Kasumi-1 (cell line): ENCODE measurements around the gene CXCL11.
A peak's percentile ranks its signal among the peaks of the same experiment; 100 is the strongest.
"Not testable (repeated sequence)": the region's sequence is repeated elsewhere in the genome, so short reads cannot be mapped to it uniquely, and the experiment has no call there.

Source experiments
- DNase-seq, 2 experiments: peaks; one replicate each; lab custom pipeline; 2025; lab: John Stamatoyannopoulos, UW

CXCL11 gene

GRCh38 chr4:76035799-76036380 is at the start of gene CXCL11:
CXCL11 (minus strand) TSS chr4:76036070; CDS start chr4:76035987, 83 bp downstream.
- DNase-seq = no peak

DNA sequence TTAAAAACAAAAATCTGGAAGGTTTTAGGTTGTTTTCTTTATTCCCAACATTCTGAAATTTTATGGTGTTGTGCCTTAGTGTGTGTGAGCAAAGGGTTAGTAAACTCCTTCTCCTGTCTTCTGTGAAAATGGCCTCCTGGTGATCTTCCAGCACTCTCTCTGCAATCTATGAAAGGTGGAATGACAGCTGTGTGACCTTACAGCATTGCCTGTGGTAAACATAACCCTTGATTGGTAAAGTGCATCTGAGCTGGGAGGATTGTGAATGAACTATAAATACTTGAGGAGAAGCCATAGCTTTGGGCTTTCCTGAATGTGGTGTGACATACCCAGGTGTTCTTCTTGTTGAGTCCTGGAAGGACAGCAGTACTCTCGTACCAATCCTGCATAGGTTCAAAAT is 48.7 kb upstream of the CXCL11 start:
- DNase-seq = no peak

- no peak for DNase-seq
Observed at GRCh38 chr4:76083386-76083988, 47.6 kb upstream of the CXCL11 start.

DNA sequence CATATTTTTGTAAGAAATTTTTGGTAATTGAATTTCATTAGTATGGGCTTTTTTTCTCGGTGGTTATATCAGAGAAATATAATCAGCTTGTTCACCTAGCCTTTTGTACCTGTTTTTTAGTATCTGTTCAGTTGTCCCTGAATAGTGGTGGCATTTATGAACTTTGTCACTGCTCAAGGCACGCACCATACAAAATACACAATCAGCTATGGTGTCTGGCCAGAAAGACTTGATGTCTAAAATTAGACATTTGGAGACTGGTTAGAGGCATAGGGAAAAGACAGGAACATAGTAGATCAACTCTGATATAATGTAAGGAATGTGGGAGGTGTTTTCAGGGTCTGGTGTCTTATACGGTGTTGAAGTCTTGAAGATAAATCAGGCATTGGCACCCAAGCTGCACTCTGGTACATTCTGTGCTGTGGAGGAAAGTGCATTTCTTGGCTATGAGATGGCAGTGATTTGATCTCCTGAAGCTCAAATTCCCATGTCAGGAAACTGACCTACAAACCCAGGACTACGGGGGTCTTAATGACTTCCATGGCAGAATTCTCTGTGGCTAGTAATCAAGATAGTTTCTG is 42.3 kb upstream of the CXCL11 start:
- no peak for DNase-seq

- no peak for DNase-seq
Observed at GRCh38 chr4:76074993-76075600, 39.2 kb upstream of the CXCL11 start.

DNA sequence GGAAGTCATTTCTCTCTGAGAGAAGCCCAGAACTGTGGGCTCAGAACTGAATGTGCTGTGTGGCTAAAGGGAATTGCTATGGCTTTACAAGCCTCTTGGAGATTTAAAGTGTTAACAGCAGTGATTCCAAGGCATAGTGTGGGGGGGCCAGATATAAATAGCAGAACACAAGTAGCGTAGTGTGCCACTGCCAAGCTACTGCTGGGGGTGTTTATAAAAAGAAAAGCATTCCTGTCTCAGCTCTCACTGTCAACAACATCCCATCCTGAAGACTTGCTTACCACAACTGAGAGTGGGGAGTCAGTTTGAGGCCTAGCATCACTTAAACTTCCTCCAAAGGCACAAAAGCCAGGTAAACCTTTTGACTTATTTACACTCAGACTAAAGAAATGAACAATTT is 38.6 kb upstream of the CXCL11 start, which contains the start of gene ART3:
TSS of gene ART3 (plus strand) at position 242 of the 400 bp plus-strand sequence. CDS start 1,181 bp downstream, outside the sequence.
- DNase-seq = no peak

DNA sequence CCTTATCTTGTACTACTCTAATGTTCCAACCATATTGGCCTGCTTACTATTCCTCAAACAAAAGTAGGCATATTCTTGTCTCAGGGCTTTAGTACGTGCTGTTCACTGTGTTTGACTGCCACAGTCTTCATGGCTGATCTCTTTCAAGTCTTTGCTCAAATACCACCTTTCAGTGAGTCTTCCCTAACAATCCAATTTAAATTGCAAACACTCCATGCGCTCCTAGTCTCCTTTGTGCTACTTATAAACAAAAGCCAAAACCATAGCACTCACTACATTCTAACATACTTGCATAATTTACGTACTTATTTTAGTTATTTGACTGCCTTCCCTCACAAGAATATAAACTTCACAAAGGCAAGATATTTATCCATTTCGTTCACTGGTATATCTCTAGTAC is 36.9 kb upstream of the CXCL11 start:
- DNase-seq = no peak

DNA sequence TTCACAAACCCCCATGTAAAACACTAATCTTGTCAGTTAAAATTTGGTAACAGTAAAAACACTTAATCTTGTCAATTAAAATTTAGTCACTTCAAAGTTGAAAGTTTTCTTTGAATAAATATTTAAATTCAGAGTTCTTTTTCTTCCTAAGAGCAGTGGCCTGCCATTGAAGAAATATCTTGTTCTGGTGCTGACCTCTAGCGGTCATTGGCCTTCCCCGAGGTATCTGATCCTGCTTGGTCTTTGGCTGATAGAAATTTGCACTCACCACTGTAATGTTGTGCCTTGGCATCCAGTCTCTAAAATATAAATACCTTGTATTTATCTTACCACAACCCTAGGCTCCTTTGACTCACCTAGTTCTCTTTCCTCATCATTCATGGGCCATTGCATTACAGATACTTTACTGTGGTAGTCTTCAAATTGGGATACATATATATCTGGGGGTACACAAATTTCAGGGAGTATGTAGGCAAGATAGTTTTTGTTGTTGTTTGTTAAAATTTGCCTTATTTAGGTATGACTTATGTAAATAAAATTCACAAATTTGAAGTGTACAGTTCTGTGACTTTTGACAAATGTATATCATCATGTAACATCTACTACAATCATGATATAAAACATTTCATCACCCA is 31.9 kb upstream of the CXCL11 start:
- peak; percentile 72 to 75 for DNase-seq

DNA sequence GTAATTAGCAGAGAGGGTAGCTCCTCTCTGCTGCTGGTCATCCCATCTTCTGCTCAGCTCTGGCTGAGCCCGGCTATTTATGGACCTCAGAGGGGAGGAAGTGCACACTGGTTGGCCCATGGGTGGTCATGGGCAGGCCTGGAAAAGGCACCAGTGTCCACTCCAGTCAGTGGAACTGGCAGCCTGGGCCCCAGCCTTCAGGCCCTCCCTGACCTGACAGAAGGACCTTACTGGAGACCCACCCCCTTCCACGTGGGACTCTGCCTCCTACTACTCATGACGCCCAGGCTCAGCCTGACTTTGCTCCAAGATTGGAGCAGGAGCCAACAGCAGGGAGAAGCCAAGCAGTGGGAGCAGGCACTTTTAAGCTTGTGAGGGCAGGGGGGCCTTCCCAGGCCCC is 30.7 kb upstream of the CXCL11 start:
- DNase-seq = no peak

- DNase-seq = no peak
Observed at GRCh38 chr4:76061982-76062381, 26.1 kb upstream of the CXCL11 start.

GRCh38 chr4:76061421-76061820 is 25.6 kb upstream of the CXCL11 start:
- no peak for DNase-seq

- peak in 1 of 2 experiments; percentile 18 for DNase-seq
Observed at GRCh38 chr4:76060506-76060905, 24.6 kb upstream of the CXCL11 start.

DNA sequence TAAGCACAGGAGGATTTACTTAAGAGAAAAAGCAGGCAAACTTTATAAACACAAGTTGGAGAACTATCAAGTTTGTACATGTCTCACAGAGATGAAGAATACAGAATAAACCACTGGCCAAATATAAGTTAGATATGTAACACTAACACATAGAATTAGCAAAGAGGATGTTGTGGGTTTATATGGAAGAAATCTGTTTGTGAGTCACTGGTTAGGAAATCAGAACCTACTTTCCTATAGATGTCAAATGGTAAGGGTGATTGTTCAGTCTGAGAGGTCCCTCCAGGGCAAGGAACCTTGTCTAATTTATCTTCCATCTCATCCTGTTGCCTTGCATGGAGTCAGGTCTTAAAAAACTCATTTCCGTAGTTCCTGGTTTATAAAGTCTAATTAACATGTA is 23.9 kb upstream of the CXCL11 start:
- peak; percentile 24 to 46 for DNase-seq

DNA sequence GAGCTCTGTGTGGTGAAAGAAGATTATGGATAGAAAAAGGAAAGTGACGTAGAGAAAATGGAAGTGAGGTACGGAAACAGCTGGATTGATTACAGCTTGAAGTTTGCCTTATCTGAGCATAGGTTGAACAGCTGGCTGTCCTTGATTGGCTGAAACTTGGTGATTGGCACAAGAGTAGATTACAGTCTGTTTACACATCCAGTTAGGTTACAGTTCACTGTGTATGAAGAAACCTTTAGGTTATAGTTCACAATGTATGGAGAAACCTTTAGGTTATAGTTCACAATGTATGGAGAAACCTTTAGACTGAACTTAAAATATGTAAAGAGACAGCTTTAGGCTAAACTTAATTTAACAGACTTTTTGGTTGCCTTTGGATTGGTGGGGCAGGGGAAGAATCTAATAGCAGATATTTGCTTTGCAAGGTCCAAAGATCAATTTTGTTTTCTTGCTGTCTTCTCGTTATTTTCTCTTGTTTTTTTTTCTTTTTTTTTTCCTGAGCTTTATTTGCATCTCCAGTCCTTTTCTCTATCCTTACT is 23.1 kb upstream of the CXCL11 start:
- DNase-seq = no peak

GRCh38 chr4:76058302-76058701 is 22.4 kb upstream of the CXCL11 start:
- no peak for DNase-seq

DNA sequence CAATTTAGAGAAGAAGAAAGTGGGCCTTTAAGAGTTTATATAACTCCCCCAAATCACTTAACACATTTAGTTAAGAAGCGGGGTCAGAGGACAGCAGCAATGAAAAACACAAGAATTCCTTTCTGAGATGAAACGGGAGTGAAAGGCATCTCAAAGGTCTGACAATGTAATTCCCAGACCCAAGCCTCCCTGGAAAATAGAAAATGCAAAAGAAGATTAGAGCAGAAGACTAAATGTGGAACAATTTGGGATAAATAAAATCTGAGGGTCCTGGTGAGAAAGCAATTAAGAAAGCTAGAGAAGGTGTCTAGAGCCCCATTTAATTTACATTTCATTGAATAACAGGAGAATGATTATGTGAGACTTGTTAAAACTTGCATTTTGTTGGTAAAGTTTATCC is 19.6 kb upstream of the CXCL11 start:
- no peak for DNase-seq

GRCh38 chr4:76055016-76055415 is 19.1 kb upstream of the CXCL11 start:
- no peak for DNase-seq

- DNase-seq = no peak
Observed at GRCh38 chr4:76053730-76054129, 17.9 kb upstream of the CXCL11 start.

DNA sequence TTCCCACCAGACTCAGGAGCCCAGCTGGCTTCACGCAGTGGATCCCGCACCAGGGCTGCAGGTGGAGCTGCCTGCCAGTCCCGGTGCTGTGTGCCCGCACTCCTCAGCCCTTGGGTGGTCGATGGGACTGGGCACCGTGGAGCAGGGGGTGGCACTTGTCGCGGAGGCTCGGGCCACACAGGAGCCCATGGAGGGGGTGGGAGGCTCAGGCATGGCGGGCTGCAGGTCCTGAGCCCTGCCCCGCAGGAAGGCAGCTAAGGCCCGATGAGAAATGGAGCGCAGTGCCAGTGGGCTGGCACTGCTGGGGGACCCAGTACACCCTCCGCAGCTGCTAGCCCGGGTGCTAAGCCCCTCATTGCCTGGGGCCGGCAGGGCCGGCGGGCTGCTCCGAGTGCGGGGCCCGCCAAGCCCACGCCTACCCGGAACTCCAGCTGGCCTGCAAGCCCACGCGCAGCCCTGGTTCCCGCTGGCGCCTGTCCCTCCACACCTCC is 14.7 kb upstream of the CXCL11 start:
- DNase-seq = not testable (repeated sequence)

DNA sequence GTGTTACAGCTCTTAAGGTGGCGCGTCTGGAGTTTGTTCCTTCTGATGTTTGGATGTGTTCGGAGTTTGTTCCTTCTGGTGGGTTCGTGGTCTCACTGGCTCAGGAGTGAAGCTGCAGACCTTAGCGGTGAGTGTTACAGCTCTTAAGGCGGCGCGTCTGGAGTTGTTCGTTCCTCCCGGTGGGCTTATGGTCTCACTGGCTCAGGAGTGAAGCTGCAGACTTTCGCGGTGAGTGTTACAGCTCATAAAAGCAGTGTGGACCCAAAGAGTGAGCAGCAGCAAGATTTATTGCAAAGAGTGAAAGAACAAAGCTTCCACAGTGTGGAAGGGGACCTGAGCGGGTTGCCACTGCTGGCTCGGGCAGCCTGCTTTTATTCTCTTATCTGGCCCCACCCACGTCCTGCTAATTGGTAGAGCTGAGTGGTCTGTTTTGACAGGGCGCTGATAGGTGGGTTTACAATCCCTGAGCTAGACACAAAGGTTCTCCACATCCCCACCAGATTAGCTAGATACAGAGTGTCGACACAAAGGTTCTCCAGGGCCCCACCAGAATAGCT is 14.1 kb upstream of the CXCL11 start:
- not testable (repeated sequence) for DNase-seq

GRCh38 chr4:76044686-76045085 is 8.8 kb upstream of the CXCL11 start:
- not testable (repeated sequence) for DNase-seq

DNA sequence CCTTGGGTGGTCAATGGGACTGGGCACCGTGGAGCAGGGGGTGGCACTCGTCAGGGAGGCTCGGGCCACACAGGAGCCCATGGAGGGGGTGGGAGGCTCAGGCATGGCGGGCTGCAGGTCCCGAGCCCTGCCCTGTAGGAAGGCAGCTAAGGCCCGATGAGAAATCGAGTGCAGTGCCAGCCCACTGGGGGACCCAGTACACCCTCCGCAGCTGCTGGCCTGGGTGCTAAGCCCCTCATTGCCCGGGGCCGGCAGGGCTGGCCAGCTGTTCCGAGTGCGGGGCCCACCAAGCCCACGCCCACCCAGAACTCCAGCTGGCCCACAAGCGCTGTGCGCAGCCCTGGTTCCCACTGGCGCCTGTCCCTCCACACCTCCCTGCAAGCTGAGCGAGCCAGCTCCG is 7.4 kb upstream of the CXCL11 start:
- DNase-seq = not testable (repeated sequence)
